Tibial nerve (tissue), 4 donors: ENCODE measurements around the gene TLR2. TPM values are rescaled to one million over a fixed set of nuclear protein-coding genes. Genes with fewer than 3 reads are reported as not detected.
A peak's percentile ranks its signal among the peaks of the same experiment; 100 is the strongest.

ENCODE experiments used
- DNase-seq, 2 donors: peaks; one replicate each; pipeline ENCODE4 v3.0.0-alpha.2; 2019; ENCODE audit warnings: low spot score in 2 of 2
- H3K27ac ChIP-seq, 4 donors: fragments of 200-600 bp; sonication (generic) in 3 of 4; one replicate each; pipeline ENCODE4 v1.5.1; 2017 to 2019; ENCODE audit warnings: mild to moderate bottlenecking in 1 of 4
- H3K27me3 ChIP-seq, 2 donors: fragments of 200-600 bp; sonication (generic) in 1 of 2; one replicate each; pipeline versions ENCODE4 v1.5.1 to v1.6.0; 2017 to 2019
- H3K36me3 ChIP-seq, 3 donors: fragments of 200-600 bp; sonication (generic); one replicate each; pipeline ENCODE4 v1.5.1; 2018 to 2019
- H3K4me1 ChIP-seq, 4 donors: fragments of 200-600 bp; sonication (generic) in 3 of 4; one replicate each; pipeline ENCODE4 v1.5.1; 2017 to 2019
- H3K4me3 ChIP-seq, 4 donors: fragments of 200-600 bp; sonication (generic) in 3 of 4; one replicate each; pipeline ENCODE4 v1.5.1; 2017 to 2019; ENCODE audit warnings: mild to moderate bottlenecking in 1 of 4, moderate library complexity in 1 of 4
- H3K9me3 ChIP-seq, 4 donors: fragments of 200-600 bp; sonication (generic) in 3 of 4; one replicate each; pipeline ENCODE4 v1.5.1; 2017 to 2019
- CTCF ChIP-seq, 5 experiments: fragments of 200-600 bp in 3 of 5; fragments of 450-650 bp in 2 of 5; sonication (generic) in 3 of 5; IDR thresholded peaks; one replicate each; pipeline ENCODE4 v1.5.1; 2016 to 2019; ENCODE audit warnings: antibody characterized with exemption in 5 of 5, mild to moderate bottlenecking in 3 of 5, moderate library complexity in 2 of 5
- EP300 ChIP-seq, 2 donors: sonication (generic); formaldehyde crosslinking; IDR thresholded peaks; one replicate each; pipeline ENCODE4 v1.6.1; 2017; ENCODE audit warnings: antibody characterized with exemption in 2 of 2, mild to moderate bottlenecking in 1 of 2
- POLR2A ChIP-seq, 2 donors: fragments of 450-650 bp; IDR thresholded peaks; one replicate each; pipeline ENCODE4 v1.6.1; 2017; ENCODE audit warnings: antibody characterized with exemption in 2 of 2, mild to moderate bottlenecking in 2 of 2, moderate library complexity in 2 of 2
- WGBS, 2 donors: methylation state at CpG; one replicate each; pipeline ENCODE4 v1.1.5; 2018; 5-methylcytosine and 5-hydroxymethylcytosine counted together
- total RNA-seq, 4 donors: library from RNA; depleted of rRNA; stranded (reverse); fragments of >200 nt; gene quantifications; one replicate each; pipeline ENCODE4 v1.1.0, GENCODE V29; 2016

The TLR2 gene
- total RNA-seq, 4 donors from 2014 or later = 25.1 to 44.6 (median 36.3) TPM

GRCh38 chr4:153651116-153651515 is 33.0 kb upstream of the TLR2 start:
- Histone ChIP-seq H3K36me3 (no peaks in the 10 kb centered on the region), H3K4me1 (peaks cover 0 to under 1% (median 0%) of the 10 kb centered on the region in 4 donors), H3K27ac (peak overlapping the region; percentile 7 to 62 (median 58)), H3K9me3 (no peaks in the 10 kb centered on the region), H3K27me3 (no peaks in the 10 kb centered on the region), H3K4me3 (no peak overlapping the region)
- TF ChIP-seq EP300 (IDR thresholded peaks at IDR 0.05) (no peak), POLR2A (IDR thresholded peaks at IDR 0.05) (no peak), CTCF (IDR thresholded peaks at IDR 0.05) (no peak)
- DNase-seq = no peak
- WGBS, 2 donors = 42 to 48% methylated on average over 3 of the region's 3 CpGs

GRCh38 chr4:153651587-153651986 is 32.5 kb upstream of the TLR2 start:
- TF ChIP-seq CTCF (IDR thresholded peaks at IDR 0.05) (no peak), EP300 (IDR thresholded peaks at IDR 0.05) (peak in 1 of 2 donors; percentile 63), POLR2A (IDR thresholded peaks at IDR 0.05) (no peak)
- DNase-seq = peak; percentile 28 to 49
- no peaks in the 10 kb centered on the region for H3K9me3 ChIP-seq
- no peaks in the 10 kb centered on the region for H3K27me3 ChIP-seq
- H3K4me1 ChIP-seq = peaks cover 0 to 6% (median 0%) of the 10 kb centered on the region in 4 donors
- no peaks in the 10 kb centered on the region for H3K36me3 ChIP-seq
- WGBS, 2 donors = 44 to 48% methylated on average over 5 of the region's 5 CpGs
- peak overlapping the region; percentile 7 to 73 (median 49) for H3K27ac ChIP-seq
- H3K4me3 ChIP-seq = no peak overlapping the region

GRCh38 chr4:153652051-153652784 is 31.9 kb upstream of the TLR2 start:
- H3K27ac ChIP-seq = peak overlapping the region; percentile 32 to 73 (median 49)

GRCh38 chr4:153655002-153655541 is 29.0 kb upstream of the TLR2 start:
- WGBS, 2 donors = 36 to 53% methylated on average over 4 of the region's 4 CpGs
- H3K4me3 ChIP-seq = peak overlapping the region in 1 of 4 donors; percentile 21
- TF ChIP-seq CTCF (IDR thresholded peaks at IDR 0.05) (no peak), EP300 (IDR thresholded peaks at IDR 0.05) (no peak), POLR2A (IDR thresholded peaks at IDR 0.05) (no peak)

More at GRCh38 chr4:153652051-153652784, 31.9 kb upstream of the TLR2 start:
- H3K9me3 ChIP-seq = no peaks in the 10 kb centered on the region
- no peak for TF ChIP-seq POLR2A (IDR thresholded peaks at IDR 0.05)
- TF ChIP-seq EP300 (IDR thresholded peaks at IDR 0.05) = peak; percentile 35 to 52
- no peak overlapping the region for H3K4me3 ChIP-seq
- DNase-seq = no peak
- 71 to 73% methylated on average over 11 of the region's 11 CpGs for WGBS, 2 donors
- H3K4me1 ChIP-seq = peaks cover 0 to 6% (median 0%) of the 10 kb centered on the region in 4 donors
- H3K36me3 ChIP-seq = no peaks in the 10 kb centered on the region
- no peaks in the 10 kb centered on the region for H3K27me3 ChIP-seq

GRCh38 chr4:153655928-153656327 is 28.2 kb upstream of the TLR2 start:
- H3K4me3 ChIP-seq = peak overlapping the region in 1 of 4 donors; percentile 21
- peak overlapping the region in 2 of 4 donors; percentile 55 to 75 for H3K27ac ChIP-seq
- H3K9me3 ChIP-seq = no peaks in the 10 kb centered on the region
- peak; percentile 60 to 64 for DNase-seq
- H3K27me3 ChIP-seq = no peaks in the 10 kb centered on the region
- H3K4me1 ChIP-seq = peaks cover 0 to 6% (median 0%) of the 10 kb centered on the region in 4 donors
- WGBS, 2 donors = 53 to 59% methylated on average over 4 of the region's 4 CpGs
- no peaks in the 10 kb centered on the region for H3K36me3 ChIP-seq
- no peak for TF ChIP-seq CTCF (IDR thresholded peaks at IDR 0.05)
- no peak for TF ChIP-seq POLR2A (IDR thresholded peaks at IDR 0.05)
- TF ChIP-seq EP300 (IDR thresholded peaks at IDR 0.05) = peak; percentile 78 to 88

More at GRCh38 chr4:153655002-153655541, 29.0 kb upstream of the TLR2 start:
- Histone ChIP-seq H3K27me3 (no peaks in the 10 kb centered on the region), H3K36me3 (no peaks in the 10 kb centered on the region), H3K27ac (peak overlapping the region in 3 of 4 donors; percentile 5 to 75 (median 58)), H3K9me3 (no peaks in the 10 kb centered on the region), H3K4me1 (peaks cover 0 to 6% (median 0%) of the 10 kb centered on the region in 4 donors)
- no peak for DNase-seq
